Smooth muscle cell (in vitro differentiated cells): Measurements from ENCODE around the gene ZNF710. TPM values are rescaled to one million over a fixed set of nuclear protein-coding genes. Genes with fewer than 3 reads are reported as not detected.

Experiments used
- DNase-seq: peaks from one replicate; lab custom pipeline; 2025; ENCODE audit not compliant: unreplicated experiment; lab: John Stamatoyannopoulos, UW
- H2AFZ ChIP-seq: fragments of 200-600 bp; sonication (generic); 2 replicates; pipeline ENCODE4 v1.6.0; 2016; ENCODE audit warnings: antibody characterized with exemption, low read depth, mild to moderate bottlenecking
- H3F3A ChIP-seq: fragments of 200-600 bp; sonication (generic); 2 replicates; pipeline ENCODE4 v1.6.0; 2017; ENCODE audit warnings: antibody characterized with exemption, low read depth
- H3K27ac ChIP-seq: fragments of 200-600 bp; sonication (generic); 2 replicates; pipeline ENCODE4 v1.5.1; 2016; ENCODE audit warnings: low read depth, mild to moderate bottlenecking
- H3K27me3 ChIP-seq: fragments of 200-600 bp; sonication (generic); 2 replicates; pipeline ENCODE4 v1.6.1; 2016; ENCODE audit warnings: low read depth, mild to moderate bottlenecking
- H3K36me3 ChIP-seq: fragments of 200-600 bp; sonication (generic); 2 replicates; pipeline ENCODE4 v1.5.1; 2016; ENCODE audit warnings: low read depth
- H3K4me1 ChIP-seq: fragments of 200-600 bp; sonication (generic); 2 replicates; pipeline ENCODE4 v1.5.1; 2016; ENCODE audit warnings: low read depth
- H3K4me2 ChIP-seq: fragments of 200-600 bp; sonication (generic); 2 replicates; pipeline ENCODE4 v1.6.0; 2016; ENCODE audit warnings: mild to moderate bottlenecking
- H3K4me3 ChIP-seq: fragments of 200-600 bp; sonication (generic); 2 replicates; pipeline ENCODE4 v1.5.1; 2016; ENCODE audit warnings: mild to moderate bottlenecking
- H3K79me2 ChIP-seq: fragments of 200-600 bp; sonication (generic); 2 replicates; pipeline ENCODE4 v1.6.0; 2016; ENCODE audit warnings: low read depth, mild to moderate bottlenecking
- H3K9ac ChIP-seq: fragments of 200-600 bp; sonication (generic); 2 replicates; pipeline ENCODE4 v1.6.0; 2016; ENCODE audit warnings: low read depth
- H3K9me3 ChIP-seq: fragments of 200-600 bp; sonication (generic); replicated peaks from 2 replicates; pipeline ENCODE4 v1.5.1; 2016; ENCODE audit warnings: low read depth
- H4K20me1 ChIP-seq: fragments of 200-600 bp; sonication (generic); 2 replicates; pipeline ENCODE4 v1.6.0; 2016; ENCODE audit warnings: low read depth
- WGBS: methylation state at CpG from one replicate; pipeline ENCODE4 v1.1.7; 2016; ENCODE audit warnings: low lambda C conversion rate; 5-methylcytosine and 5-hydroxymethylcytosine counted together
- polyA plus RNA-seq: library from polyadenylated mRNA; unstranded; fragments of >200 nt; fragmentation: Nextera tagmentation; extraction: Ambion mirVana; gene quantifications from 2 replicates; pipeline ENCODE4 v1.2.1, GENCODE V29; 2016
- total RNA-seq: library from RNA; depleted of rRNA; stranded (reverse); fragments of >200 nt; gene quantifications from 2 replicates; pipeline ENCODE4 v1.2.3, GENCODE V29; 2014
- TF ChIP-seq, protein P1 (sequence below): fragments of 200-600 bp; sonication (generic); IDR thresholded peaks from 2 replicates; pipeline ENCODE4 v1.5.1; 2017; ENCODE audit warnings: borderline replicate concordance, mild to moderate bottlenecking, antibody characterized with exemption; ENCODE audit not compliant: insufficient read depth, poor library complexity, severe bottlenecking

ZNF710 gene
- total and polyA plus RNA-seq, 2 experiments from 2014 or later: 8.6 to 10.4 TPM

DNA sequence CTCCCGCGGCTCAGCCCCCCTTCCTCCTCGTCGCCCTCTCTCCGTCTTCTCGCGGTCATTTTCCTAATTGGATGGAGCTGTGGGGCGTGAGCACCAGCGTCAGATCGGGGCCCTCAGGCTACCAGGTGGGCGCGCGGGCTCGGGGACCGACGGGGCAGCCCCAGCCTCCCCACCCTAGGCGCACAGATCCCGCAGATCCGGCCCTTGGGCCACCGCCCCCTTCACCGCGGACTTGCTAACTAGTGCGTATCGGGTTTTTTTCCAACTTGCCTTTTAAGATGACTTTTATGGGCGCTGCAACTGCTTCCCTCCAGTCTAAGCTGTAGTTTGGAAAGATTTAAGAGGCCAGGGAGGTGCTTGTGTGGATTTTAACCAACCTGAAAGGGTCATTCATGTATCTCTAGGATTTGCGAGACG, 1.3 kb downstream of the ZNF710 start:
- peak overlapping the region; percentile 98 for H3K27ac ChIP-seq
- H3K4me2 ChIP-seq: peak overlapping the region; percentile 92
- H2AFZ ChIP-seq: peak overlapping the region; percentile 79
- no peaks in the 10 kb centered on the region for H3K36me3 ChIP-seq
- H3K4me1 ChIP-seq: peaks cover 36% of the 10 kb centered on the region
- H3K27me3 ChIP-seq: no peaks in the 10 kb centered on the region
- peak overlapping the region; percentile 81 for H3K9ac ChIP-seq
- TF ChIP-seq, protein P1, sequence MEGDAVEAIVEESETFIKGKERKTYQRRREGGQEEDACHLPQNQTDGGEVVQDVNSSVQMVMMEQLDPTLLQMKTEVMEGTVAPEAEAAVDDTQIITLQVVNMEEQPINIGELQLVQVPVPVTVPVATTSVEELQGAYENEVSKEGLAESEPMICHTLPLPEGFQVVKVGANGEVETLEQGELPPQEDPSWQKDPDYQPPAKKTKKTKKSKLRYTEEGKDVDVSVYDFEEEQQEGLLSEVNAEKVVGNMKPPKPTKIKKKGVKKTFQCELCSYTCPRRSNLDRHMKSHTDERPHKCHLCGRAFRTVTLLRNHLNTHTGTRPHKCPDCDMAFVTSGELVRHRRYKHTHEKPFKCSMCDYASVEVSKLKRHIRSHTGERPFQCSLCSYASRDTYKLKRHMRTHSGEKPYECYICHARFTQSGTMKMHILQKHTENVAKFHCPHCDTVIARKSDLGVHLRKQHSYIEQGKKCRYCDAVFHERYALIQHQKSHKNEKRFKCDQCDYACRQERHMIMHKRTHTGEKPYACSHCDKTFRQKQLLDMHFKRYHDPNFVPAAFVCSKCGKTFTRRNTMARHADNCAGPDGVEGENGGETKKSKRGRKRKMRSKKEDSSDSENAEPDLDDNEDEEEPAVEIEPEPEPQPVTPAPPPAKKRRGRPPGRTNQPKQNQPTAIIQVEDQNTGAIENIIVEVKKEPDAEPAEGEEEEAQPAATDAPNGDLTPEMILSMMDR: no peak
- H3K4me3 ChIP-seq: peak overlapping the region; percentile 82
- peaks cover 21% of the 10 kb centered on the region for H4K20me1 ChIP-seq
- H3F3A ChIP-seq: peaks cover 27% of the 10 kb centered on the region
- H3K79me2 ChIP-seq: peaks cover 40% of the 10 kb centered on the region
- no peak for DNase-seq
- 3% methylated on average over 23 of the region's 27 CpGs for WGBS
- no peaks in the 10 kb centered on the region for H3K9me3 ChIP-seq

DNA sequence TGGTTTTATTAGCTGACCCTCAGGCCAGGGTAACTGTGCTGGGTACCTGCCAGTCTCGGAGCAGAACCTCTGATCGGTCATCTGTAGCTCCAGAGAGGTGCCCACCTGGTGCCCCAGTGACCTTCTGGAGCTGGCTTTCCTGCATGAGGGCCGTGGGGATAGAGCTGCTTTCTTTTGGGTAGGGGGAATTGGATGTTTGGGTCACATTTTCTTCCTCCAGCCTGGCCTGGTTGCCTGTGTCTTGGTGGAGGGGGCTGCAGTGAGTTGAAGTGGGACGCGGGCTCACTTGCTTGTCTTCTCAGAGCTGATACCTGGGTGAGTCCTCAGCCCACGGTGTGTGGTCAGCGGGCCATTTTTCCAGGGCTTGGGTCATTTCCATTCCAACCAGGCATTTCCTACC, 2.6 kb downstream of the ZNF710 start:
- no peaks in the 10 kb centered on the region for H3K36me3 ChIP-seq
- H3K4me3 ChIP-seq: peak overlapping the region; percentile 17
- TF ChIP-seq, protein P1: no peak
- peak overlapping the region; percentile 98 for H3K27ac ChIP-seq
- no peak overlapping the region for H2AFZ ChIP-seq
- no peaks in the 10 kb centered on the region for H3K27me3 ChIP-seq
- peaks cover 30% of the 10 kb centered on the region for H4K20me1 ChIP-seq
- no peaks in the 10 kb centered on the region for H3K9me3 ChIP-seq
- H3F3A ChIP-seq: peaks cover 27% of the 10 kb centered on the region
- peak overlapping the region; percentile 92 for H3K4me2 ChIP-seq
- H3K79me2 ChIP-seq: peaks cover 51% of the 10 kb centered on the region
- no peak for DNase-seq
- peaks cover 36% of the 10 kb centered on the region for H3K4me1 ChIP-seq
- H3K9ac ChIP-seq: peak overlapping the region; percentile 85
- whole genome bisulfite sequencing: 73% methylated on average over 7 of the region's 7 CpGs

DNA sequence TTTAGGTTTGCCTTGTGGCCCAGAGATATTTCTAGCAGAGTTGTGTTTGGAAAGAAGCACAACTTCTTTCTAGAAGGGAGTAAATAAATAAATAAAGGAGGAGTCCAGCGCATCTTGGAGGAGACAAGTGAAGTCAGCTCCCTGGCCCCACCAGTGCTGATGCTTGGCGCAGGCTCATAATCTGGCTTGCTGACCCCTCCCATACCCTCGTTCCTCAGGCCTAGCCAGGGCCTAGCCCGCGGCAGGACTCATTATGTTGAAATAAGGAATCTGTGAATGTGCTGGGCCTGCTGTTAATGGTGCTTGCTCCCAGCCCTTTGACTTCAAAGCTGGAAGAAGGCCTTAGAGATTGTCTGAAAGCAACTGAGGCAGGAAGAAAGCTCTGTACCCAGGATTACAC, 3.1 kb downstream of the ZNF710 start:
- Histone ChIP-seq H2AFZ (no peak overlapping the region), H3K4me3 (no peak overlapping the region), H3K9me3 (no peaks in the 10 kb centered on the region), H3K27me3 (no peaks in the 10 kb centered on the region), H3K36me3 (no peaks in the 10 kb centered on the region), H3K4me1 (peaks cover 36% of the 10 kb centered on the region), H3K4me2 (peak overlapping the region; percentile 92), H3F3A (peaks cover 27% of the 10 kb centered on the region), H4K20me1 (peaks cover 30% of the 10 kb centered on the region), H3K79me2 (peaks cover 57% of the 10 kb centered on the region), H3K9ac (peak overlapping the region; percentile 85), H3K27ac (peak overlapping the region; percentile 98)
- TF ChIP-seq, protein P1: no peak
- 15% methylated on average over 5 of the region's 5 CpGs for WGBS
- DNase-seq: no peak

DNA sequence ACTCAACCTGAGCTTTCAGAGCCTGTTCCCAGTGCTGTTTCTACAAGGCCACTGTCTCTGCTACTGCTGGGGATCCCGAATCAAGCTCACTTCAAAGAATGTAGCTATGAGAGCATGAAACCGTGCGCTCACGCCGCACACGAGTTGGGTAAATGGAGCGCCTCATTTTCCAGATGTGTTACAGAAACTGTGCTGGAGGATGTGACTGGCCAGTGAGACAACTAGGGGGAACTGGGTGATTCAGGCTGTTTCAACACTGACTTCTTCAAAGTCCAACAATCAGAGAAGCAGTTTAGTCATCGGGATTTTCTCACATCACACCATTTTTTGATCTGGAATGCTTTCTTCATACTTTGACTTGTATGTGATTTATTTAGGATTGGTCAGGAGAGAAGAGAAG, 3.5 kb downstream of the ZNF710 start:
- H3F3A ChIP-seq: peaks cover 27% of the 10 kb centered on the region
- H4K20me1 ChIP-seq: peaks cover 30% of the 10 kb centered on the region
- no peaks in the 10 kb centered on the region for H3K9me3 ChIP-seq
- no peak for DNase-seq
- H3K4me1 ChIP-seq: peaks cover 36% of the 10 kb centered on the region
- H3K27me3 ChIP-seq: no peaks in the 10 kb centered on the region
- WGBS: 13% methylated on average over 8 of the region's 8 CpGs
- H3K4me2 ChIP-seq: peak overlapping the region; percentile 92
- peak overlapping the region; percentile 85 for H3K9ac ChIP-seq
- H3K4me3 ChIP-seq: no peak overlapping the region
- TF ChIP-seq, protein P1: no peak
- peak overlapping the region; percentile 98 for H3K27ac ChIP-seq
- peaks cover 61% of the 10 kb centered on the region for H3K79me2 ChIP-seq
- no peak overlapping the region for H2AFZ ChIP-seq
- H3K36me3 ChIP-seq: no peaks in the 10 kb centered on the region
